ENCODE data around the gene KCNT1. TPM values are rescaled to one million over a fixed set of nuclear protein-coding genes. Genes with fewer than 3 reads are reported as not detected.

KCNT1 gene
- total and polyA plus RNA-seq, 2 donors (not counting 3 experiments of a cell fraction or from before 2014, with no cell fraction given): not detected

DNA sequence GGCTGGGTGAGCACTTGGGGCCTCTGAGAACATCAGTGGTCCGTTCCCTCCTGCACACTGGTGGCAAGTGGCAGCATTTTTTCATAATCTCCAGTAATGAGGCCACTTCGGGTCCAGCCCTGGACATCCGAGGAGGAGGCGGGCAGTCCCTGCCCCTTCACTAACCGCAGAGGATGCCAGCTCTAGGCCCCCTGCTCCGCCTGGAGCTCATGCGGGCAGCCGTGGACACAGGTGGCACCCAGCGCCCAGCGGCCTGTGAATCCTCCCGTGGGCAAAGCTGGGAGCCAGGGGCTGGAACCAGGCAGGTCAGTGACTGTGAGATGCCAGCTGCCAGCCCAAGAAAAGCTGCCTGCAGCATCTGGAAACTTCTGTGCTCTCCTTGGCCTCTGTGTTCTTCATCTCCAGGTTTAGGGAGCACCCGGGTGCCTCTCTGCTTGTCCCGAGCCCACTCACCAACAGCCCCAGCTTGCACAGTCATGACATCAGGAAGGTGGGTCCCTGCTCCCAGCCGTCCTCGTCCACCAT lies 92.4 kb downstream of the KCNT1 start:
- Histone ChIP-seq H3K79me2 (ENCODE audit: control insufficient read depth, insufficient read depth, low read length) (no peaks in the 10 kb centered on the region), H3K4me2 (ENCODE audit: insufficient read depth, low read length) (no peak overlapping the region), H3K4me1 (ENCODE audit: control insufficient read depth, extremely low read depth, insufficient read depth, low read length) (peaks cover 4% of the 10 kb centered on the region), H3K4me3 (replicated peaks in 1 of 3; ENCODE audit: insufficient read depth in 1 of 3, low read depth in 1 of 3, low read length in 3 of 3) (no peak overlapping the region), H3K9ac (replicated peaks; ENCODE audit: extremely low read depth, insufficient read depth, low read length) (no peak overlapping the region), H4K20me1 (replicated peaks; ENCODE audit: control insufficient read depth, extremely low read depth, insufficient read depth, low read length) (no peaks in the 10 kb centered on the region), H3K9me1 (replicated peaks; ENCODE audit: control insufficient read depth, extremely low read depth, insufficient read depth, low read length) (no peaks in the 10 kb centered on the region), H3K36me3 (ENCODE audit: control insufficient read depth in 2 of 2, extremely low read depth in 1 of 2, insufficient read depth in 2 of 2, low read length in 2 of 2) (no peaks in the 10 kb centered on the region), H2AFZ (ENCODE audit: low read depth, low read length) (no peak overlapping the region), H3K9me3 (replicated peaks; ENCODE audit: control insufficient read depth, insufficient read depth, low read length) (no peaks in the 10 kb centered on the region), H3K27me3 (ENCODE audit: control insufficient read depth in 2 of 2, insufficient read depth in 2 of 2, low read length in 2 of 2) (no peaks in the 10 kb centered on the region), H3K27ac (ENCODE audit: insufficient read depth, low read depth, low read length) (no peak overlapping the region)
- BruUV-seq (replicated peaks): no TSS peak
- DNase-seq (ENCODE audit: low read depth, low spot score) (no peak), FAIRE-seq (no peak)
- dilution Hi-C loops (cut with MboI; ENCODE audit: extremely low pct_ligation_motif_present, low sequenced_read_pairs) (no loop called here), intact Hi-C loops (cut with micrococcal nuclease) (no loop called here)
- ChIA-PET CTCF (no interaction called here), POLR2A (no interaction called here)
- TF ChIP-seq POLR2AphosphoS5 (IDR thresholded peaks at IDR 0.05; ENCODE audit: insufficient read depth, low read depth, low read length): no peak
- TF ChIP-seq MAX (IDR thresholded peaks at IDR 0.05; ENCODE audit: insufficient read depth, insufficient read length): no peak
- TF ChIP-seq GATA2 (IDR thresholded peaks at IDR 0.05; ENCODE audit: insufficient read depth, insufficient read length, low read depth, low read length): no peak
- no peak for TF ChIP-seq FOS (IDR thresholded peaks at IDR 0.05; ENCODE audit: borderline replicate concordance, insufficient read depth, low read length)
- no peak for TF ChIP-seq EZH2 (IDR thresholded peaks at IDR 0.05; ENCODE audit: borderline replicate concordance, low read depth, low read length, severe bottlenecking)
- no peak for TF ChIP-seq POLR2A (IDR thresholded peaks at IDR 0.05; ENCODE audit: low read depth, low read length)
- TF ChIP-seq, protein P1, sequence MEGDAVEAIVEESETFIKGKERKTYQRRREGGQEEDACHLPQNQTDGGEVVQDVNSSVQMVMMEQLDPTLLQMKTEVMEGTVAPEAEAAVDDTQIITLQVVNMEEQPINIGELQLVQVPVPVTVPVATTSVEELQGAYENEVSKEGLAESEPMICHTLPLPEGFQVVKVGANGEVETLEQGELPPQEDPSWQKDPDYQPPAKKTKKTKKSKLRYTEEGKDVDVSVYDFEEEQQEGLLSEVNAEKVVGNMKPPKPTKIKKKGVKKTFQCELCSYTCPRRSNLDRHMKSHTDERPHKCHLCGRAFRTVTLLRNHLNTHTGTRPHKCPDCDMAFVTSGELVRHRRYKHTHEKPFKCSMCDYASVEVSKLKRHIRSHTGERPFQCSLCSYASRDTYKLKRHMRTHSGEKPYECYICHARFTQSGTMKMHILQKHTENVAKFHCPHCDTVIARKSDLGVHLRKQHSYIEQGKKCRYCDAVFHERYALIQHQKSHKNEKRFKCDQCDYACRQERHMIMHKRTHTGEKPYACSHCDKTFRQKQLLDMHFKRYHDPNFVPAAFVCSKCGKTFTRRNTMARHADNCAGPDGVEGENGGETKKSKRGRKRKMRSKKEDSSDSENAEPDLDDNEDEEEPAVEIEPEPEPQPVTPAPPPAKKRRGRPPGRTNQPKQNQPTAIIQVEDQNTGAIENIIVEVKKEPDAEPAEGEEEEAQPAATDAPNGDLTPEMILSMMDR (IDR thresholded peaks at IDR 0.05; ENCODE audit: extremely low read depth in 1 of 2, insufficient read depth in 1 of 2, low read depth in 1 of 2, low read length in 2 of 2): no peak
- TF ChIP-seq JUN (IDR thresholded peaks at IDR 0.05; ENCODE audit: borderline replicate concordance, insufficient read depth, insufficient read length, low read depth): no peak
- no peak for TF ChIP-seq MYC (IDR thresholded peaks at IDR 0.05; ENCODE audit: low read depth, low read length)
